GM20000 (cell line): Measurements from ENCODE around the gene ENOX1.

Experiments used
- DNase-seq: peaks from one replicate; pipeline ENCODE4 v3.0.0; 2012; ENCODE audit warnings: low spot score
- TF ChIP-seq, protein P1 (sequence below): IDR thresholded peaks from 2 replicates; pipeline ENCODE4 v1.5.1; 2012; ENCODE audit warnings: mild to moderate bottlenecking, control low read depth; ENCODE audit errors: extremely low read depth, missing control alignments

Gene ENOX1

GRCh38 chr13:43286751-43287150, 500.0 kb downstream of the ENOX1 start:
- TF ChIP-seq, protein P1, sequence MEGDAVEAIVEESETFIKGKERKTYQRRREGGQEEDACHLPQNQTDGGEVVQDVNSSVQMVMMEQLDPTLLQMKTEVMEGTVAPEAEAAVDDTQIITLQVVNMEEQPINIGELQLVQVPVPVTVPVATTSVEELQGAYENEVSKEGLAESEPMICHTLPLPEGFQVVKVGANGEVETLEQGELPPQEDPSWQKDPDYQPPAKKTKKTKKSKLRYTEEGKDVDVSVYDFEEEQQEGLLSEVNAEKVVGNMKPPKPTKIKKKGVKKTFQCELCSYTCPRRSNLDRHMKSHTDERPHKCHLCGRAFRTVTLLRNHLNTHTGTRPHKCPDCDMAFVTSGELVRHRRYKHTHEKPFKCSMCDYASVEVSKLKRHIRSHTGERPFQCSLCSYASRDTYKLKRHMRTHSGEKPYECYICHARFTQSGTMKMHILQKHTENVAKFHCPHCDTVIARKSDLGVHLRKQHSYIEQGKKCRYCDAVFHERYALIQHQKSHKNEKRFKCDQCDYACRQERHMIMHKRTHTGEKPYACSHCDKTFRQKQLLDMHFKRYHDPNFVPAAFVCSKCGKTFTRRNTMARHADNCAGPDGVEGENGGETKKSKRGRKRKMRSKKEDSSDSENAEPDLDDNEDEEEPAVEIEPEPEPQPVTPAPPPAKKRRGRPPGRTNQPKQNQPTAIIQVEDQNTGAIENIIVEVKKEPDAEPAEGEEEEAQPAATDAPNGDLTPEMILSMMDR, result no peak
- DNase-seq, result no peak

GRCh38 chr13:43285933-43286597, 500.7 kb downstream of the ENOX1 start:
- DNase-seq, result no peak
- TF ChIP-seq, protein P1, result no peak

- TF ChIP-seq, protein P1, result no peak
- DNase-seq, result no peak
These were observed 502.6 kb downstream of the ENOX1 start for GRCh38 chr13:43284162-43284561.

DNA sequence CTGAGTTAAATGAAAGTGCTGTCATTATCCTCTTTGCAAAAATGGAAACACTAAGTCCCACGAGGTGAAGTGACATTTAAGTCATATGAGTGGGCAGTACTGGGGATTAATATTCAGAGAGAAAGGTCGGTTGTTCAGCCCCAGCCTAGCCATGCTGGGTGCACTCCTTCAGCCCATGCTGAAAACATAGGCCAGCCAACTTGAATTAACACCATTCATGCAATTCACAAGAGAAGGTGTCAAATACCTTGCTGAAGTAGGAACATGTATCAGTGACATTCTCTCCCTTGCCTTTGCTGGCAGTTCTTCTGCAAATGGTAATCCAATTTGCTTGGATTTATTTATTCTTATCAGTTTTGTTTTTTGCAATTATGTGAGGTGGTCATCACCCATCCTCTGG, 507.1 kb downstream of the ENOX1 start:
- TF ChIP-seq, protein P1, result no peak
- no peak for DNase-seq

- no peak for DNase-seq
- TF ChIP-seq, protein P1, result no peak
These were observed 508.6 kb downstream of the ENOX1 start for GRCh38 chr13:43278127-43278526.

DNA sequence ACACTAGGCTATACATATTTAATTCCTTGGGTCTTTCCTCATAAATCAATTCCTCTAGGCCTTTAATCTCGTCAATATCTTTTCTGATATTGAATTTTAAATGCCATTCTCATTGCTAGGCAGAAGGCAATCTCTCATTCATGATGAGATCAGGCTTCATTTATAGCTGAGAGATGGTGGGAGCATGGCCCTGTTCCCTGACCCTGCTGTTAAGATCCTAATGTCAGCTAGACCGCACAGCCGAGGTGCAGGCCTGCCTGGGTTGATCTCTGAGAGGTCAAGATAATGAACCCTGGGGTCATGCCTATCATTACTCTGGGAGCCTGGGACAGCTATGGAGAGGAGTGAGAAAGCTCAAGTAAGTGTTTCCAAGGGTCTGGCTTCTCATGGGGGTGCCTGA, 509.6 kb downstream of the ENOX1 start:
- TF ChIP-seq, protein P1, result no peak
- no peak for DNase-seq

DNA sequence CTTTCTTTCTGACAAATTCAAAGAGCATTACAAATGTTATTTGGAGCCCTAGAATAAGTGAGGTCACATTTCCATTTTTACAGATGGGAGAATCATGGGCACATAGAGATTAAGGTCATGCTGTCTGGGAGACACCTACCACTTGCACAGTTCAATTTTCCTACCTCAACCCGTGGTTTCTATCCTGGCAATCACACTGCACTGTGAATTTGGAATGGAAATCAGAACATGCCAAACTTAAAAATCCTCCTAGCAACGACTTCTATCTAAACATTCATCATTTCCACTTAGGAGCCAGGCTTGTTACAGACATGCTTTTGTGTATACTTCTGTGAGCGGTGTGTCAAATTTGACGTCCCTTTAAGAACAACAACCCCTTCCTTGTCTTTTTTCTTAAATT, 511.9 kb downstream of the ENOX1 start:
- DNase-seq, result no peak

More for the DNA sequence above, 511.9 kb downstream of the ENOX1 start:
- TF ChIP-seq, protein P1, result no peak
